Fibroblast of lung (primary cell): ENCODE results near the gene NKX1-2. TPM values are rescaled to one million over a fixed set of nuclear protein-coding genes. Genes with fewer than 3 reads are reported as not detected.

Experiments
- DNase-seq, 2 donors: peaks; one replicate each; pipeline versions ENCODE4 v3.0.0 to v3.0.0-alpha.2; 2010; ENCODE audit warnings: low read depth in 2 of 2
- H2AFZ ChIP-seq: 2 replicates; pipeline ENCODE4 v1.5.1; 2012; ENCODE audit warnings: low read length, control low read depth, inconsistent platforms
- H3K27ac ChIP-seq: 2 replicates; pipeline ENCODE4 v1.5.1; 2011; ENCODE audit warnings: low read length, control low read depth; ENCODE audit not compliant: insufficient read depth
- H3K27me3 ChIP-seq: 2 replicates; pipeline ENCODE4 v1.5.1; 2011; ENCODE audit warnings: mild to moderate bottlenecking, low read length; ENCODE audit not compliant: control insufficient read depth, insufficient read depth
- H3K36me3 ChIP-seq: 2 replicates; pipeline ENCODE4 v1.5.1; 2011; ENCODE audit warnings: low read length; ENCODE audit not compliant: control insufficient read depth, insufficient read depth
- H3K4me1 ChIP-seq: 2 replicates; pipeline ENCODE4 v1.5.1; 2011; ENCODE audit warnings: low read length; ENCODE audit not compliant: control insufficient read depth, insufficient read depth; ENCODE audit errors: extremely low read depth
- H3K4me2 ChIP-seq: 2 replicates; pipeline ENCODE4 v1.5.1; 2011; ENCODE audit warnings: low read length, control low read depth; ENCODE audit not compliant: insufficient read depth; ENCODE audit errors: extremely low read depth
- H3K4me3 ChIP-seq, 4 experiments: fragments of 200-600 bp in 1 of 4; sonication (generic) in 1 of 4; replicated peaks in 1 of 4; 2 replicates each; pipeline ENCODE4 v1.5.1; 2011 to 2016; ENCODE audit warnings: low read length in 4 of 4, low read depth in 3 of 4, mild to moderate bottlenecking in 3 of 4, control low read depth in 2 of 4, inconsistent platforms in 1 of 4, mixed read lengths in 1 of 4; ENCODE audit not compliant: insufficient read depth in 1 of 4; ENCODE audit errors: control extremely low read depth in 1 of 4
- H3K79me2 ChIP-seq: 2 replicates; pipeline ENCODE4 v1.5.1; 2012; ENCODE audit warnings: mild to moderate bottlenecking, low read length, inconsistent platforms; ENCODE audit not compliant: control insufficient read depth, insufficient read depth
- H3K9ac ChIP-seq: 2 replicates; pipeline ENCODE4 v1.5.1; 2011; ENCODE audit warnings: mild to moderate bottlenecking, low read length, control low read depth; ENCODE audit not compliant: insufficient read depth
- H3K9me3 ChIP-seq: 2 replicates; pipeline ENCODE4 v1.5.1; 2012; ENCODE audit warnings: low read depth, low read length; ENCODE audit not compliant: control insufficient read depth, insufficient read depth
- H4K20me1 ChIP-seq: 2 replicates; pipeline ENCODE4 v1.5.1; 2011; ENCODE audit warnings: low read length; ENCODE audit not compliant: control insufficient read depth, insufficient read depth; ENCODE audit errors: extremely low read depth
- EZH2 ChIP-seq: IDR thresholded peaks from 2 replicates; pipeline ENCODE4 v1.5.1; 2012; ENCODE audit warnings: low read length, control low read depth, mild to moderate bottlenecking; ENCODE audit errors: missing control alignments
- polyA plus RNA-seq, 2 donors: library from polyadenylated mRNA; depleted of rRNA in 1 of 2; stranded (reverse) in 1 of 2; unstranded in 1 of 2; fragments of >200 nt; gene quantifications; 2 replicates each; pipeline ENCODE4 v1.2.1, GENCODE V29; 2011 to 2012; ENCODE audit warnings: missing spikeins in 1 of 2
- total RNA-seq: library from RNA; depleted of rRNA; stranded (reverse); fragments of >200 nt; gene quantifications from 2 replicates; pipeline ENCODE4 v1.2.1, GENCODE V29; 2014
- TF ChIP-seq, protein P1 (sequence below), 2 donors: IDR thresholded peaks in 1 of 2; conservative IDR thresholded peaks in 1 of 2; 1 replicate in 1 of 2; 2 replicates in 1 of 2; pipeline ENCODE4 v1.5.1; 2011 to 2012; ENCODE audit warnings: low read length in 2 of 2, control low read depth in 1 of 2, inconsistent platforms in 1 of 2, low read depth in 1 of 2, mild to moderate bottlenecking in 1 of 2

The NKX1-2 gene
- total and polyA plus RNA-seq, 2 donors (not counting 1 experiment from before 2014, with no cell fraction given), result not detected

DNA sequence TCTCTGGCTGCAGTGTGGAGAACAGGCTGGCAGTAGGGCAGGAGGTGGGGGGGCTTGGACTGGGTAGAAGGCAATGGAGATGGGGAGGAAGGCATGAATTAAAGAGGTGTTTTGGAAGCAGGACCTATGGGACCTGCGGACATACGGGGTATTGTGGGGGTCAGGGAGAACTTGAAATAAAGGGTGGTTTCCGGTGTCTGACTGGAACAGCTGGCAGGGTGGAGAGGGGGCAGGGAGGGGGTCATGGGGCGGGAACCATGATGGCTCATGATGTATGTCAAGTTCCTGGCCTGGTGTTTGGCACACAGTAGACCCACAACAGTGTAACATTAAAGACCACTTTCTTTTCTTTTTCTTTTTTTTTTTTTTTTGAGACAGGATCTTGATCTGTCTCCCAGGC lies 17.3 kb upstream of the NKX1-2 start:
- Histone ChIP-seq H3K27ac (no peak overlapping the region), H3K36me3 (no peaks in the 10 kb centered on the region), H3K4me1 (no peaks in the 10 kb centered on the region), H3K4me3 (no peak overlapping the region), H3K4me2 (no peak overlapping the region), H3K9ac (no peak overlapping the region), H4K20me1 (no peaks in the 10 kb centered on the region), H3K27me3 (no peaks in the 10 kb centered on the region), H2AFZ (no peak overlapping the region), H3K9me3 (no peaks in the 10 kb centered on the region), H3K79me2 (no peaks in the 10 kb centered on the region)
- TF ChIP-seq EZH2, result no peak
- TF ChIP-seq, protein P1, sequence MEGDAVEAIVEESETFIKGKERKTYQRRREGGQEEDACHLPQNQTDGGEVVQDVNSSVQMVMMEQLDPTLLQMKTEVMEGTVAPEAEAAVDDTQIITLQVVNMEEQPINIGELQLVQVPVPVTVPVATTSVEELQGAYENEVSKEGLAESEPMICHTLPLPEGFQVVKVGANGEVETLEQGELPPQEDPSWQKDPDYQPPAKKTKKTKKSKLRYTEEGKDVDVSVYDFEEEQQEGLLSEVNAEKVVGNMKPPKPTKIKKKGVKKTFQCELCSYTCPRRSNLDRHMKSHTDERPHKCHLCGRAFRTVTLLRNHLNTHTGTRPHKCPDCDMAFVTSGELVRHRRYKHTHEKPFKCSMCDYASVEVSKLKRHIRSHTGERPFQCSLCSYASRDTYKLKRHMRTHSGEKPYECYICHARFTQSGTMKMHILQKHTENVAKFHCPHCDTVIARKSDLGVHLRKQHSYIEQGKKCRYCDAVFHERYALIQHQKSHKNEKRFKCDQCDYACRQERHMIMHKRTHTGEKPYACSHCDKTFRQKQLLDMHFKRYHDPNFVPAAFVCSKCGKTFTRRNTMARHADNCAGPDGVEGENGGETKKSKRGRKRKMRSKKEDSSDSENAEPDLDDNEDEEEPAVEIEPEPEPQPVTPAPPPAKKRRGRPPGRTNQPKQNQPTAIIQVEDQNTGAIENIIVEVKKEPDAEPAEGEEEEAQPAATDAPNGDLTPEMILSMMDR (conservative IDR thresholded peaks at IDR 0.05 in 1 of 2, IDR thresholded peaks at IDR 0.05 in 1 of 2; ENCODE audit: low read depth in 1 of 2, low read length in 2 of 2), result no peak
- DNase-seq, result no peak

DNA sequence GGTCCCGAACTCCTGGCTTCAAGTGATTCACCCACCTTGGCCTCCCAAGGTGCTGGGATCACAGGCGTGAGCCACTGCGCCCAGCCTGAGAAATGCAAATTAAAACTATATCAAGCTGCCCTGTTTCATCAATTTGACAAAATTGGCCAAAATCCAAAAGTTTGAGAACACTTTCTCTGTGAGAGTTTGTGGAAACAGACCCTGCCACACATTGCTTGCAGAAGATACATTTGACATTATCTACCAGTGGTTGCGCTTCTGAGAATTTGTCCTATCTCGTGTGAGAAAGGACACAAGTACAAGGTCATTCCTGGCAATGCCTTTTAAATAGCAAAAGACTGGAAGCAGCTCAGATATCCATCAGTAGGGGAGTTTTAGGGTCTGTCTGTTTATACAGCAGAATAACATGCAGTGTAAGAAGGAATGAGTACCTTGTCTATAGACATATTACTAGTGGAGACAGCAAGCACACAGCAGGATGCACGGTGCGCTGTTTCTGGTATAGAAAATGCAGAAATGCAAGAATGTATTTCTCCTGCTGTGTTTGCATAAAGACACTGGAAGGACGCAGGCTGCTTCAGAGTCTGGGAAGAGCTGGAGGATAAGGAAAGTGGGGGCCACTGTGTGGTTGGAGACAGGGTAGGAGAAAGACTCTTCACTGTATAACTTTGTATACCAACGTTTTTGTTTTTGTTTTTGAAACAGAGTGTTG lies 16.1 kb upstream of the NKX1-2 start:
- Histone ChIP-seq H3K9me3 (no peaks in the 10 kb centered on the region), H3K27ac (no peak overlapping the region), H3K4me2 (no peak overlapping the region), H3K4me3 (no peak overlapping the region), H4K20me1 (no peaks in the 10 kb centered on the region), H3K36me3 (no peaks in the 10 kb centered on the region), H3K27me3 (no peaks in the 10 kb centered on the region), H3K4me1 (no peaks in the 10 kb centered on the region), H2AFZ (no peak overlapping the region), H3K79me2 (no peaks in the 10 kb centered on the region), H3K9ac (no peak overlapping the region)
- no peak for TF ChIP-seq EZH2
- TF ChIP-seq, protein P1 (conservative IDR thresholded peaks at IDR 0.05 in 1 of 2, IDR thresholded peaks at IDR 0.05 in 1 of 2; ENCODE audit: low read depth in 1 of 2, low read length in 2 of 2), result no peak
- DNase-seq, result no peak

DNA sequence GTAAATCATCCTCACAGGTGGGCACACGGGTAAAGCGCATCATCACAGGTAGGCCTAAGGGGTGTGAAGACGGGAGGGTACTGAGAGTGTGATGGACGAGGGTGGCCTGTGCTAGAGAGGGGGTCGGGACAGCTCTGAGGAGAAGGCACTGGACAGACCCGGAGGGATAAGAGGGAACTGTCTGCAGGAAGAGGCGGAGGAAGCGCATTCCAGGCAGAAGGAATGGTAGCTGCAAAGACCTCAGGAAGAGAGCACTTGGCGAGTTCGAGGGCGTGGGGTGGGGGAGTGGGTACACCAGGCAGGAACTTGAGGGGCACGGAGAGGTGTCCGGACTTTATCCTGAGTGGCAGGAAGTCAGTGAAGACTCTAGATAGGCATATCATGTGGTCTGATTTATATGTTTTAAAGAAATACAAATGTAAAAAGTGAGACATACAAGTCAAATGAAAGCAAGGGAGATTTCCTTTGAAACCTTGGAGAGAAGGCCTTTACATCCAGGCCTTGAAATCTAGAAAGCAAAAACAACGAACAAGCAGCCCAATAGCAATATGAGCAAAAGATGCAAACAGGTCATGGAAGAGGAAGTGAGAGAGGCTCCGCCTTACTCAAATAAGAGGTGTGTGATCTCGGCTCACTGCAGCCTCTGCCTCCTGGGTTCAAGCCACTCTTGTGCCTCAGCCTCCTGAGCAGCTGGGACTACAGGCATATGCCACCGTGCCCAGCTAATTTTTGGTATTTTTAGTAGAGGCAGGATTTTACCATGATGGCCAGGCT lies 15.4 kb upstream of the NKX1-2 start:
- H3K9me3 ChIP-seq, result no peaks in the 10 kb centered on the region
- no peaks in the 10 kb centered on the region for H3K36me3 ChIP-seq
- H3K4me3 ChIP-seq, result no peak overlapping the region
- no peaks in the 10 kb centered on the region for H3K4me1 ChIP-seq
- H3K27ac ChIP-seq, result no peak overlapping the region
- H3K4me2 ChIP-seq, result no peak overlapping the region
- no peaks in the 10 kb centered on the region for H3K27me3 ChIP-seq
- DNase-seq, result no peak
- TF ChIP-seq, protein P1 (conservative IDR thresholded peaks at IDR 0.05 in 1 of 2, IDR thresholded peaks at IDR 0.05 in 1 of 2; ENCODE audit: low read depth in 1 of 2, low read length in 2 of 2), result no peak
- no peak for TF ChIP-seq EZH2
- no peaks in the 10 kb centered on the region for H3K79me2 ChIP-seq
- H3K9ac ChIP-seq, result no peak overlapping the region
- no peaks in the 10 kb centered on the region for H4K20me1 ChIP-seq
- no peak overlapping the region for H2AFZ ChIP-seq
